Pancreas (tissue), 10 donors: ENCODE measurements around the gene SPTBN1. TPM values are rescaled to one million over a fixed set of nuclear protein-coding genes. Genes with fewer than 3 reads are reported as not detected.
A peak's percentile ranks its signal among the peaks of the same experiment; 100 is the strongest.

Experiments used
- ATAC-seq, 4 donors: fragments of 200-7000 bp; cut with Tn5 transposase; one replicate each; pipeline versions ENCODE4 v1.8.0 to v1.9.1; 2020; ENCODE audit warnings: mild to moderate bottlenecking in 4 of 4, moderate library complexity in 4 of 4
- DNase-seq, 6 donors: peaks; one replicate each; pipeline ENCODE4 v3.0.0-alpha.2; 2020
- FAIRE-seq: peaks from 2 replicates; lab custom pipeline; 2012; peaks lifted over from hg19 to GRCh38; lab: Jason Lieb, UNC
- H3K27ac ChIP-seq, 4 donors: fragments of 200-600 bp; sonication (generic); 1 replicate in 3 of 4; 2 replicates in 1 of 4; pipeline versions ENCODE4 v1.5.0 to v1.8.0; 2020
- H3K27me3 ChIP-seq, 4 donors: fragments of 200-600 bp; one replicate each; pipeline ENCODE4 v1.8.0; 2021
- H3K36me3 ChIP-seq, 3 donors: fragments of 200-600 bp; sonication (generic) in 1 of 3; one replicate each; pipeline versions ENCODE4 v1.5.0 to v1.8.0; 2020 to 2021
- H3K4me1 ChIP-seq, 3 donors: fragments of 200-600 bp; one replicate each; pipeline ENCODE4 v1.8.0; 2021
- H3K4me3 ChIP-seq, 4 donors: fragments of 200-600 bp; sonication (generic) in 2 of 4; one replicate each; pipeline versions ENCODE4 v1.5.0 to v1.8.0; 2020 to 2021
- H3K9me3 ChIP-seq, 4 donors: fragments of 200-600 bp; one replicate each; pipeline ENCODE4 v1.8.0; 2021
- CTCF ChIP-seq, 4 donors: fragments of 200-600 bp; sonication (generic) in 3 of 4; IDR thresholded peaks; one replicate each; pipeline versions ENCODE4 v1.5.0 to v1.8.0; 2021; ENCODE audit warnings: antibody characterized with exemption in 4 of 4
- WGBS, 2 donors: extraction: QIAGEN DNeasy Blood & Tissue Kit; methylation state at CpG; one replicate each; pipeline ENCODE4 v1.1.7; 2013; 5-methylcytosine and 5-hydroxymethylcytosine counted together
- intact Hi-C, 3 donors: fragments of 100-400 bp; cut with DNase I; formaldehyde crosslinking; loops; one replicate each; pipeline versions ENCODE4 v1.11.1 to v1.14.2; 2022
- polyA plus RNA-seq, 2 donors: library from polyadenylated mRNA; stranded (reverse); fragments of 200-250 nt; gene quantifications; one replicate each; pipeline ENCODE4 v1.2.3, GENCODE V29; 2013
- total RNA-seq, 6 donors: library from RNA; stranded (reverse); fragmentation: NEBNext Ultra II Directional in 4 of 6; extraction: Animal tissue kit (Norgen Biotek cat#: 25700) in 4 of 6; gene quantifications; one replicate each; pipeline versions ENCODE4 v1.2.1 to v1.2.4, GENCODE V29; 2021 to 2023
- donor health status: healthy with polysubstance abuse.
- donor health status: DM: no; HTN: no; CAD: no; lungs with moderate emphysema.
- donor health status: DM: no; HTN: no; CAD: no.
- donor health status: control.
- donor health status: control.
- donor health status: Bipolar disorder and iron deficiency.
- donor health status: DM: yes; HTN: yes; CAD: no.
- donor health status: DM: no; HTN: no; CAD: no.
- donor health status: DM: no; HTN: no; CAD: no.
- donor health status: DM: yes; HTN: yes; CAD: no.

Gene SPTBN1
- total and polyA plus RNA-seq, 8 donors = 43.8 to 192 (median 84.4) TPM

- no peak for ATAC-seq
- no peak for TF ChIP-seq CTCF (IDR thresholded peaks at IDR 0.05)
- Histone ChIP-seq H3K9me3 (no peaks in the 10 kb centered on the region), H3K4me1 (no peaks in the 10 kb centered on the region), H3K27ac (no peak overlapping the region), H3K4me3 (no peak overlapping the region), H3K36me3 (no peaks in the 10 kb centered on the region), H3K27me3 (no peaks in the 10 kb centered on the region)
- 70 to 75% methylated on average over 3 of the region's 3 CpGs for WGBS, 2 donors
- intact Hi-C loops = no loop called here
- no peak for FAIRE-seq
- no peak for DNase-seq
Observed at GRCh38 chr2:54469484-54470053, 13.4 kb downstream of the SPTBN1 start.

- ATAC-seq = no peak
- TF ChIP-seq CTCF (IDR thresholded peaks at IDR 0.05) = no peak
- intact Hi-C loops = no loop called here
- no peak overlapping the region for H3K4me3 ChIP-seq
- 53% methylated on average over 6 of the region's 6 CpGs for WGBS, 2 donors
- DNase-seq = no peak
- no peaks in the 10 kb centered on the region for H3K27me3 ChIP-seq
- no peak overlapping the region for H3K27ac ChIP-seq
- no peaks in the 10 kb centered on the region for H3K36me3 ChIP-seq
- FAIRE-seq = no peak
- no peaks in the 10 kb centered on the region for H3K9me3 ChIP-seq
- H3K4me1 ChIP-seq = no peaks in the 10 kb centered on the region
Observed at GRCh38 chr2:54470266-54470938, 14.3 kb downstream of the SPTBN1 start.

GRCh38 chr2:54471221-54471711, 15.1 kb downstream of the SPTBN1 start:
- Histone ChIP-seq H3K27ac (no peak overlapping the region), H3K4me3 (no peak overlapping the region), H3K4me1 (no peaks in the 10 kb centered on the region), H3K27me3 (no peaks in the 10 kb centered on the region), H3K9me3 (no peaks in the 10 kb centered on the region), H3K36me3 (no peaks in the 10 kb centered on the region)
- TF ChIP-seq CTCF (IDR thresholded peaks at IDR 0.05) = no peak
- peak in 2 of 6 donors; percentile 9 to 26 for DNase-seq
- WGBS, 2 donors = 5 to 7% methylated on average over 1 of the region's 1 CpG
- peak in 3 of 4 donors; percentile 32 to 60 (median 36) for ATAC-seq
- intact Hi-C loops = no loop called here
- no peak for FAIRE-seq

GRCh38 chr2:54473851-54474250, 17.7 kb downstream of the SPTBN1 start:
- Histone ChIP-seq H3K4me1 (peaks cover 4 to 8% (median 5%) of the 10 kb centered on the region in 3 donors), H3K27me3 (no peaks in the 10 kb centered on the region), H3K27ac (no peak overlapping the region), H3K4me3 (no peak overlapping the region), H3K36me3 (no peaks in the 10 kb centered on the region), H3K9me3 (no peaks in the 10 kb centered on the region)
- DNase-seq (no peak), ATAC-seq (no peak), FAIRE-seq (no peak)
- intact Hi-C loops = no loop called here
- TF ChIP-seq CTCF (IDR thresholded peaks at IDR 0.05) = no peak
- 86 to 87% methylated on average over 1 of the region's 1 CpG for WGBS, 2 donors

- Histone ChIP-seq H3K4me1 (peaks cover 6 to 18% (median 8%) of the 10 kb centered on the region in 3 donors), H3K27ac (no peak overlapping the region)
- WGBS, 2 donors = 72 to 74% methylated on average over 3 of the region's 3 CpGs
Observed at GRCh38 chr2:54475285-54475684, 19.2 kb downstream of the SPTBN1 start.

More at GRCh38 chr2:54475285-54475684, 19.2 kb downstream of the SPTBN1 start:
- H3K9me3 ChIP-seq = no peaks in the 10 kb centered on the region
- intact Hi-C loops = no loop called here
- no peak overlapping the region for H3K4me3 ChIP-seq
- H3K36me3 ChIP-seq = no peaks in the 10 kb centered on the region
- FAIRE-seq (no peak), DNase-seq (no peak), ATAC-seq (no peak)
- H3K27me3 ChIP-seq = no peaks in the 10 kb centered on the region
- no peak for TF ChIP-seq CTCF (IDR thresholded peaks at IDR 0.05)
